Measurements from ENCODE around the gene ASPN.

DNA sequence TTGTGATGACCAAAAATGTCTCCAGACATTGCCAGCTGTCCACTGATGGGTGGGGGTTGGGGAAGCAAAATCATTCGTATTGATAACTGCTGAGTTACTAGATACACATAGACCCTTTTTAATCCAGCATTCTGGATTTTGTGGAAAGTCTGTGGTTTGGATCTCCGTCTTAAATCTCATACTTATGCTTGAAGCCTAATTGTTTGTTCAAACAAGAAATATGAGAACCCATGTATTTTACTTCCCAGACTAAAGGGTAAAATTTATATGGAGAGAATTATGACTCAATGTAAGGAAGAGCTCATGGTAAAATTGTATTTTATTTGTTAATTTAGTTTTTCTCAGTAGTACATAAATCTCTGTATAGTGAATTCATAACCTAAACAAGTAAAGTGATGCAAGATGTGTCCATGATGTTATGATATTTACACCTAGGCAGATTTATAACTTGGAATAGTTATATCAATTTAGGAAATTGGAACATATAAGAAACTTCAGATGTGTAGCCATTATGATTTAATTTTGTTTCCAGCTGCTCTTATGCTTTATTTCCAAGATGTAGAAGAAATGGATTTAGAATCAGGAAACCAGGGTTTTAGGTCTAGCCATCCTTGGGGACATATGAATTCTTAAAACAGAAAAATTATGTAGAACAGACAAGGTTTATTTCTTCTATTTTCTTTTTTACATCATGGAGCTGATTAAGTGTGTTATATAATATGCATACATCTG lies 73.4 kb downstream of the ASPN start:
- TF ChIP-seq, protein P1, sequence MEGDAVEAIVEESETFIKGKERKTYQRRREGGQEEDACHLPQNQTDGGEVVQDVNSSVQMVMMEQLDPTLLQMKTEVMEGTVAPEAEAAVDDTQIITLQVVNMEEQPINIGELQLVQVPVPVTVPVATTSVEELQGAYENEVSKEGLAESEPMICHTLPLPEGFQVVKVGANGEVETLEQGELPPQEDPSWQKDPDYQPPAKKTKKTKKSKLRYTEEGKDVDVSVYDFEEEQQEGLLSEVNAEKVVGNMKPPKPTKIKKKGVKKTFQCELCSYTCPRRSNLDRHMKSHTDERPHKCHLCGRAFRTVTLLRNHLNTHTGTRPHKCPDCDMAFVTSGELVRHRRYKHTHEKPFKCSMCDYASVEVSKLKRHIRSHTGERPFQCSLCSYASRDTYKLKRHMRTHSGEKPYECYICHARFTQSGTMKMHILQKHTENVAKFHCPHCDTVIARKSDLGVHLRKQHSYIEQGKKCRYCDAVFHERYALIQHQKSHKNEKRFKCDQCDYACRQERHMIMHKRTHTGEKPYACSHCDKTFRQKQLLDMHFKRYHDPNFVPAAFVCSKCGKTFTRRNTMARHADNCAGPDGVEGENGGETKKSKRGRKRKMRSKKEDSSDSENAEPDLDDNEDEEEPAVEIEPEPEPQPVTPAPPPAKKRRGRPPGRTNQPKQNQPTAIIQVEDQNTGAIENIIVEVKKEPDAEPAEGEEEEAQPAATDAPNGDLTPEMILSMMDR (conservative IDR thresholded peaks at IDR 0.05; ENCODE audit: low read length): no peak
- TF ChIP-seq EZH2phosphoT487 (IDR thresholded peaks at IDR 0.05; ENCODE audit: borderline replicate concordance, low read depth, low read length): no peak
